ENCODE measurements around the gene DNTTIP2.

DNA sequence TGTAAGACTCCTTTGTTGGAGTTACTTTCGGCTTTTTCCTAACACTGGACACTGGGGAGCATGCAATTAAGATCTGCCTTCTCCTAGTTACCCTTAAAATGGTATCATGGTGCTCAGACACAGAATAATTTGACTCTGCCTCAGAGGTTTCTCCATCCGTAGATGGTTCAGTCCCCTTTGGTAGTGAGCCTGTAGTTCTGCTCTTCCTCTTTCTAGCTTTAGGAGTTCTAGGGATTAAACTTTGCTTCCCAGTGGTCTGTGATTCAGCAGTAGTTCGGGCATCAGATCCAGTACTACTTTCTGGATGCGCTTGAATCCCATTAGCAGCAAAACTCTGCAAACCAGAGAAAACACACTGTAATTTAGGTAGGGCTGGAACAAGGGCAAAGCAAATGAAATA, 1.5 kb downstream of the DNTTIP2 start:
- TF ChIP-seq ZNF431 (CRISPR knock-in tag; IDR thresholded peaks at IDR 0.05): no peak
- TF ChIP-seq, protein P1, sequence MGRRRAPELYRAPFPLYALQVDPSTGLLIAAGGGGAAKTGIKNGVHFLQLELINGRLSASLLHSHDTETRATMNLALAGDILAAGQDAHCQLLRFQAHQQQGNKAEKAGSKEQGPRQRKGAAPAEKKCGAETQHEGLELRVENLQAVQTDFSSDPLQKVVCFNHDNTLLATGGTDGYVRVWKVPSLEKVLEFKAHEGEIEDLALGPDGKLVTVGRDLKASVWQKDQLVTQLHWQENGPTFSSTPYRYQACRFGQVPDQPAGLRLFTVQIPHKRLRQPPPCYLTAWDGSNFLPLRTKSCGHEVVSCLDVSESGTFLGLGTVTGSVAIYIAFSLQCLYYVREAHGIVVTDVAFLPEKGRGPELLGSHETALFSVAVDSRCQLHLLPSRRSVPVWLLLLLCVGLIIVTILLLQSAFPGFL (CRISPR knock-in tag; IDR thresholded peaks at IDR 0.05): no peak
- no peak for TF ChIP-seq ETV6 (IDR thresholded peaks at IDR 0.05; ENCODE audit: borderline replicate concordance in 1 of 2, low read depth in 2 of 2, low read length in 1 of 2)
- TF ChIP-seq ETV6 (CRISPR knock-in tag; IDR thresholded peaks at IDR 0.05; ENCODE audit: borderline replicate concordance): no peak
- TF ChIP-seq, protein P2, sequence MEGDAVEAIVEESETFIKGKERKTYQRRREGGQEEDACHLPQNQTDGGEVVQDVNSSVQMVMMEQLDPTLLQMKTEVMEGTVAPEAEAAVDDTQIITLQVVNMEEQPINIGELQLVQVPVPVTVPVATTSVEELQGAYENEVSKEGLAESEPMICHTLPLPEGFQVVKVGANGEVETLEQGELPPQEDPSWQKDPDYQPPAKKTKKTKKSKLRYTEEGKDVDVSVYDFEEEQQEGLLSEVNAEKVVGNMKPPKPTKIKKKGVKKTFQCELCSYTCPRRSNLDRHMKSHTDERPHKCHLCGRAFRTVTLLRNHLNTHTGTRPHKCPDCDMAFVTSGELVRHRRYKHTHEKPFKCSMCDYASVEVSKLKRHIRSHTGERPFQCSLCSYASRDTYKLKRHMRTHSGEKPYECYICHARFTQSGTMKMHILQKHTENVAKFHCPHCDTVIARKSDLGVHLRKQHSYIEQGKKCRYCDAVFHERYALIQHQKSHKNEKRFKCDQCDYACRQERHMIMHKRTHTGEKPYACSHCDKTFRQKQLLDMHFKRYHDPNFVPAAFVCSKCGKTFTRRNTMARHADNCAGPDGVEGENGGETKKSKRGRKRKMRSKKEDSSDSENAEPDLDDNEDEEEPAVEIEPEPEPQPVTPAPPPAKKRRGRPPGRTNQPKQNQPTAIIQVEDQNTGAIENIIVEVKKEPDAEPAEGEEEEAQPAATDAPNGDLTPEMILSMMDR (IDR thresholded peaks at IDR 0.05 in 2 of 3, conservative IDR thresholded peaks at IDR 0.05 in 1 of 3; ENCODE audit: insufficient read depth in 2 of 3, low read depth in 1 of 3, low read length in 3 of 3): no peak
- no peak for TF ChIP-seq TAF1 (IDR thresholded peaks at IDR 0.05; ENCODE audit: control insufficient read depth, extremely low read depth, insufficient read depth, low read length, severe bottlenecking)
- no peak for TF ChIP-seq FUS (optimal IDR thresholded peaks at IDR 0.05; ENCODE audit: low read depth, low read length)

Measured in K562 (cell line).